ENCODE measurements around the gene BCL3. TPM values are rescaled to one million over a fixed set of nuclear protein-coding genes. Genes with fewer than 3 reads are reported as not detected.

Gene BCL3
- total RNA-seq, 1 experiment from 2014 or later = 37.9 TPM

GRCh38 chr19:44738136-44738535, 10.4 kb upstream of the BCL3 start:
- no TSS peak for BruUV-seq (replicated peaks)

More at GRCh38 chr19:44738136-44738535, 10.4 kb upstream of the BCL3 start:
- Histone ChIP-seq H3K27ac (ENCODE audit: low read depth, low read length) (no peak overlapping the region; the same call in 1 of the 2 replicates), H3K27me3 (ENCODE audit: insufficient read depth, low read length) (no peaks in the 10 kb centered on the region), H3K4me1 (ENCODE audit: control insufficient read depth in 1 of 2, insufficient read depth in 2 of 2, low read length in 2 of 2) (peaks cover 71 to 86% of the 10 kb centered on the region in 2 experiments), H3K79me2 (ENCODE audit: insufficient read depth, low read length) (no peaks in the 10 kb centered on the region), H4K20me1 (ENCODE audit: insufficient read depth) (no peaks in the 10 kb centered on the region), H3K4me2 (ENCODE audit: low read length) (no peak overlapping the region), H3K9me3 (ENCODE audit: control insufficient read depth in 1 of 2, insufficient read depth in 1 of 2, low read depth in 1 of 2, low read length in 2 of 2) (no peaks in the 10 kb centered on the region), H3K9me2 (ENCODE audit: insufficient read depth) (no peaks in the 10 kb centered on the region), H2AFZ (ENCODE audit: low read depth, low read length, poor library complexity, severe bottlenecking) (no peak overlapping the region), H3K4me3 (replicated peaks in 1 of 2; ENCODE audit: low read depth in 1 of 2, low read length in 2 of 2) (no peak overlapping the region), H3K36me3 (ENCODE audit: control insufficient read depth in 1 of 2, insufficient read depth in 2 of 2, low read length in 2 of 2) (no peaks in the 10 kb centered on the region), H3K9ac (ENCODE audit: low read length) (no peak overlapping the region)
- RAD21 ChIA-PET (ENCODE audit: low non-redundant PET in 1 of 2, low total read pairs in 2 of 2, uncharacterized antibody in 2 of 2, unreplicated experiment in 2 of 2) = no interaction called here
- ATAC-seq = no peak
- DNase-seq (ENCODE audit: low read depth, low spot score) = no peak
- POLR2A ChIA-PET = interaction anchor here (1.5 kb wide), 1 partner anchor 34 kb away, joined by 4 read pairs; no protein-coding TSS in a partner anchor
- intact Hi-C loops (cut with micrococcal nuclease) = no loop called here
- TF ChIP-seq EZH2phosphoT487 (IDR thresholded peaks at IDR 0.05; ENCODE audit: borderline replicate concordance) = no peak
- TF ChIP-seq TCF7L2 (IDR thresholded peaks at IDR 0.05; ENCODE audit: borderline replicate concordance, extremely low read depth, insufficient read depth, insufficient read length) = no peak
- no peak for TF ChIP-seq POLR2AphosphoS5 (IDR thresholded peaks at IDR 0.05; ENCODE audit: low read depth, low read length)
- TF ChIP-seq FOSL1 (IDR thresholded peaks at IDR 0.05; ENCODE audit: low read depth) = no peak
- no peak for TF ChIP-seq MAX (IDR thresholded peaks at IDR 0.05)
- no peak for TF ChIP-seq EZH2 (IDR thresholded peaks at IDR 0.05)
- no peak for TF ChIP-seq ZNF274 (IDR thresholded peaks at IDR 0.05; ENCODE audit: low read depth, low read length)
- no peak for TF ChIP-seq REST (IDR thresholded peaks at IDR 0.05; ENCODE audit: low read depth)
- TF ChIP-seq CTCF (IDR thresholded peaks at IDR 0.05 in 2 of 3, conservative IDR thresholded peaks at IDR 0.05 in 1 of 3; ENCODE audit: borderline replicate concordance in 1 of 3, insufficient read depth in 1 of 3, low read depth in 2 of 3, low read length in 2 of 3) = no peak
- TF ChIP-seq SP1 (IDR thresholded peaks at IDR 0.05; ENCODE audit: low read depth) = no peak
- no peak for TF ChIP-seq SIN3A (IDR thresholded peaks at IDR 0.05; ENCODE audit: low read depth)
- TF ChIP-seq ZFX (IDR thresholded peaks at IDR 0.05) = no peak
- TF ChIP-seq CEBPB (IDR thresholded peaks at IDR 0.05; ENCODE audit: low read depth) = no peak
- CTCF ChIA-PET = interaction anchor here (1.6 kb wide), 1 partner anchor 14 kb away, joined by 9 read pairs; no protein-coding TSS in a partner anchor
